GM23338 (cell line): ENCODE measurements around the gene DLG2.

Source experiments
- CREB1 ChIP-seq: fragments of 250-450 bp; sonication (Bioruptor Pico); IDR thresholded peaks from 2 replicates; pipeline ENCODE4 v1.5.0; 2020; ENCODE audit warnings: low read depth, mild to moderate bottlenecking, moderate library complexity
- CTCF ChIP-seq, 2 experiments: fragments of 200-600 bp in 1 of 2; sonication (generic) in 1 of 2; conservative IDR thresholded peaks; 2 replicates each; pipeline versions ENCODE4 v1.5.1 to v1.6.1; 2016 to 2017; ENCODE audit warnings: antibody characterized with exemption in 2 of 2, low read depth in 2 of 2, mild to moderate bottlenecking in 2 of 2, moderate library complexity in 1 of 2
- EZH2 ChIP-seq: fragments of 200-600 bp; sonication (generic); IDR thresholded peaks from one replicate; pipeline ENCODE4 v1.8.0; 2017; ENCODE audit warnings: antibody characterized with exemption, mild to moderate bottlenecking, low read depth; ENCODE audit not compliant: unreplicated experiment
- EZH2phosphoT487 ChIP-seq: fragments of 200-600 bp; sonication (generic); IDR thresholded peaks from one replicate; pipeline ENCODE4 v1.8.1; 2018; ENCODE audit warnings: antibody characterized with exemption; ENCODE audit not compliant: unreplicated experiment
- JUNB ChIP-seq: IDR thresholded peaks from one replicate; pipeline ENCODE4 v1.6.1; 2016; ENCODE audit warnings: antibody characterized with exemption; ENCODE audit not compliant: unreplicated experiment
- NANOG ChIP-seq: IDR thresholded peaks from 2 replicates; pipeline ENCODE4 v1.6.1; 2016; ENCODE audit warnings: antibody characterized with exemption, borderline replicate concordance
- POLR2AphosphoS5 ChIP-seq: IDR thresholded peaks from 2 replicates; pipeline ENCODE4 v1.6.1; 2016; ENCODE audit warnings: antibody characterized with exemption, low read depth
- REST ChIP-seq: IDR thresholded peaks from one replicate; pipeline ENCODE4 v1.6.1; 2018; ENCODE audit warnings: antibody characterized with exemption; ENCODE audit not compliant: unreplicated experiment
- STAT1 ChIP-seq: IDR thresholded peaks from one replicate; pipeline ENCODE4 v1.6.1; 2016; ENCODE audit warnings: antibody characterized with exemption; ENCODE audit not compliant: unreplicated experiment
- ZNF114 ChIP-seq: fragments of 250-450 bp; sonication (Bioruptor Pico); IDR thresholded peaks from 2 replicates; pipeline ENCODE4 v1.5.0; 2020; ENCODE audit warnings: mild to moderate bottlenecking, moderate library complexity
- TF ChIP-seq, protein P1 (sequence below): fragments of 250-450 bp; sonication (Bioruptor Pico); IDR thresholded peaks from 2 replicates; pipeline ENCODE4 v1.5.0; 2020; ENCODE audit warnings: mild to moderate bottlenecking, moderate library complexity

GRCh38 chr11:84480131-84480530 is 1147.0 kb downstream of the DLG2 start:
- TF ChIP-seq CTCF (conservative IDR thresholded peaks at IDR 0.05; ENCODE audit: low read depth in 2 of 2) (no peak), EZH2 (no peak), POLR2AphosphoS5 (no peak), CREB1 (CRISPR knock-in tag) (no peak), REST (no peak), EZH2phosphoT487 (no peak), STAT1 (no peak), ZNF114 (CRISPR knock-in tag) (no peak), JUNB (no peak), NANOG (no peak)
- TF ChIP-seq, protein P1, sequence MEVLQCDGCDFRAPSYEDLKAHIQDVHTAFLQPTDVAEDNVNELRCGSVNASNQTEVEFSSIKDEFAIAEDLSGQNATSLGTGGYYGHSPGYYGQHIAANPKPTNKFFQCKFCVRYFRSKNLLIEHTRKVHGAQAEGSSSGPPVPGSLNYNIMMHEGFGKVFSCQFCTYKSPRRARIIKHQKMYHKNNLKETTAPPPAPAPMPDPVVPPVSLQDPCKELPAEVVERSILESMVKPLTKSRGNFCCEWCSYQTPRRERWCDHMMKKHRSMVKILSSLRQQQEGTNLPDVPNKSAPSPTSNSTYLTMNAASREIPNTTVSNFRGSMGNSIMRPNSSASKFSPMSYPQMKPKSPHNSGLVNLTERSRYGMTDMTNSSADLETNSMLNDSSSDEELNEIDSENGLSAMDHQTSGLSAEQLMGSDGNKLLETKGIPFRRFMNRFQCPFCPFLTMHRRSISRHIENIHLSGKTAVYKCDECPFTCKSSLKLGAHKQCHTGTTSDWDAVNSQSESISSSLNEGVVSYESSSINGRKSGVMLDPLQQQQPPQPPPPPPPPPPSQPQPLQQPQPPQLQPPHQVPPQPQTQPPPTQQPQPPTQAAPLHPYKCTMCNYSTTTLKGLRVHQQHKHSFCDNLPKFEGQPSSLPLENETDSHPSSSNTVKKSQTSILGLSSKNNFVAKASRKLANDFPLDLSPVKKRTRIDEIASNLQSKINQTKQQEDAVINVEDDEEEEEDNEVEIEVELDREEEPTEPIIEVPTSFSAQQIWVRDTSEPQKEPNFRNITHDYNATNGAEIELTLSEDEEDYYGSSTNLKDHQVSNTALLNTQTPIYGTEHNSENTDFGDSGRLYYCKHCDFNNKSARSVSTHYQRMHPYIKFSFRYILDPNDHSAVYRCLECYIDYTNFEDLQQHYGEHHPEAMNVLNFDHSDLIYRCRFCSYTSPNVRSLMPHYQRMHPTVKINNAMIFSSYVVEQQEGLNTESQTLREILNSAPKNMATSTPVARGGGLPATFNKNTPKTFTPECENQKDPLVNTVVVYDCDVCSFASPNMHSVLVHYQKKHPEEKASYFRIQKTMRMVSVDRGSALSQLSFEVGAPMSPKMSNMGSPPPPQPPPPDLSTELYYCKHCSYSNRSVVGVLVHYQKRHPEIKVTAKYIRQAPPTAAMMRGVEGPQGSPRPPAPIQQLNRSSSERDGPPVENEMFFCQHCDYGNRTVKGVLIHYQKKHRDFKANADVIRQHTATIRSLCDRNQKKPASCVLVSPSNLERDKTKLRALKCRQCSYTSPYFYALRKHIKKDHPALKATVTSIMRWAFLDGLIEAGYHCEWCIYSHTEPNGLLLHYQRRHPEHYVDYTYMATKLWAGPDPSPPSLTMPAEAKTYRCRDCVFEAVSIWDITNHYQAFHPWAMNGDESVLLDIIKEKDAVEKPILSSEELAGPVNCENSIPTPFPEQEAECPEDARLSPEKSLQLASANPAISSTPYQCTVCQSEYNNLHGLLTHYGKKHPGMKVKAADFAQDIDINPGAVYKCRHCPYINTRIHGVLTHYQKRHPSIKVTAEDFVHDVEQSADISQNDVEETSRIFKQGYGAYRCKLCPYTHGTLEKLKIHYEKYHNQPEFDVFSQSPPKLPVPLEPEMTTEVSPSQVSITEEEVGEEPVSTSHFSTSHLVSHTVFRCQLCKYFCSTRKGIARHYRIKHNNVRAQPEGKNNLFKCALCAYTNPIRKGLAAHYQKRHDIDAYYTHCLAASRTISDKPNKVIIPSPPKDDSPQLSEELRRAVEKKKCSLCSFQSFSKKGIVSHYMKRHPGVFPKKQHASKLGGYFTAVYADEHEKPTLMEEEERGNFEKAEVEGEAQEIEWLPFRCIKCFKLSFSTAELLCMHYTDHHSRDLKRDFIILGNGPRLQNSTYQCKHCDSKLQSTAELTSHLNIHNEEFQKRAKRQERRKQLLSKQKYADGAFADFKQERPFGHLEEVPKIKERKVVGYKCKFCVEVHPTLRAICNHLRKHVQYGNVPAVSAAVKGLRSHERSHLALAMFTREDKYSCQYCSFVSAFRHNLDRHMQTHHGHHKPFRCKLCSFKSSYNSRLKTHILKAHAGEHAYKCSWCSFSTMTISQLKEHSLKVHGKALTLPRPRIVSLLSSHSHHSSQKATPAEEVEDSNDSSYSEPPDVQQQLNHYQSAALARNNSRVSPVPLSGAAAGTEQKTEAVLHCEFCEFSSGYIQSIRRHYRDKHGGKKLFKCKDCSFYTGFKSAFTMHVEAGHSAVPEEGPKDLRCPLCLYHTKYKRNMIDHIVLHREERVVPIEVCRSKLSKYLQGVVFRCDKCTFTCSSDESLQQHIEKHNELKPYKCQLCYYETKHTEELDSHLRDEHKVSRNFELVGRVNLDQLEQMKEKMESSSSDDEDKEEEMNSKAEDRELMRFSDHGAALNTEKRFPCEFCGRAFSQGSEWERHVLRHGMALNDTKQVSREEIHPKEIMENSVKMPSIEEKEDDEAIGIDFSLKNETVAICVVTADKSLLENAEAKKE (CRISPR knock-in tag), result no peak
